Measurements from ENCODE around the gene PAX4.

DNA sequence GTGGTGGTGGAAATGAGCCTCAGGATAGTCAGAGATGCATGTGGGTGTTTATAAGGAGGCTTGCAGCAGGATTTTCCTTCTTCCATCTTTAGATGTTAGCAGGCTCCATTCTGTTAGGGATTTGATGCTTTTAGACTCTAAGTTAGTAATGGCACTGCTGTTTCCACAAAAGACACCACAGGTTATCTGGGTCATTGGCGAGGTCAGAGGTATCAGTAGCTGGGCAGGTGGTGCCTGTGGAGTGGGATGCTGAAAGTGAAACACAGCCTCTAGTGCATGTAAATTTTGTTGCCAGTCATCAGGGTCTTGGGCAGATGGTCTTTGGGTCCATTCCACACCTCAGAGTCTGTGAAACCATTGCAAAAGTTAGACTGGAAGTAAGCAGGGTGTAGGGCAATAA, 833 bp upstream of the PAX4 start:
- TF ChIP-seq, protein P1, sequence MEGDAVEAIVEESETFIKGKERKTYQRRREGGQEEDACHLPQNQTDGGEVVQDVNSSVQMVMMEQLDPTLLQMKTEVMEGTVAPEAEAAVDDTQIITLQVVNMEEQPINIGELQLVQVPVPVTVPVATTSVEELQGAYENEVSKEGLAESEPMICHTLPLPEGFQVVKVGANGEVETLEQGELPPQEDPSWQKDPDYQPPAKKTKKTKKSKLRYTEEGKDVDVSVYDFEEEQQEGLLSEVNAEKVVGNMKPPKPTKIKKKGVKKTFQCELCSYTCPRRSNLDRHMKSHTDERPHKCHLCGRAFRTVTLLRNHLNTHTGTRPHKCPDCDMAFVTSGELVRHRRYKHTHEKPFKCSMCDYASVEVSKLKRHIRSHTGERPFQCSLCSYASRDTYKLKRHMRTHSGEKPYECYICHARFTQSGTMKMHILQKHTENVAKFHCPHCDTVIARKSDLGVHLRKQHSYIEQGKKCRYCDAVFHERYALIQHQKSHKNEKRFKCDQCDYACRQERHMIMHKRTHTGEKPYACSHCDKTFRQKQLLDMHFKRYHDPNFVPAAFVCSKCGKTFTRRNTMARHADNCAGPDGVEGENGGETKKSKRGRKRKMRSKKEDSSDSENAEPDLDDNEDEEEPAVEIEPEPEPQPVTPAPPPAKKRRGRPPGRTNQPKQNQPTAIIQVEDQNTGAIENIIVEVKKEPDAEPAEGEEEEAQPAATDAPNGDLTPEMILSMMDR (IDR thresholded peaks at IDR 0.05), result no peak
- TF ChIP-seq EZH2 (IDR thresholded peaks at IDR 0.05) (no peak), EZH2phosphoT487 (IDR thresholded peaks at IDR 0.05) (no peak)

Measured in neural progenitor cell (in vitro differentiated cells).